Lower leg skin (tissue), 3 donors: Measurements from ENCODE around the gene GJA5.
"Not testable (repeated sequence)": the region's sequence is repeated elsewhere in the genome, so short reads cannot be mapped to it uniquely, and the experiment has no call there.

Source experiments
- POLR2A ChIP-seq, 2 donors: fragments of 450-650 bp; IDR thresholded peaks; one replicate each; pipeline ENCODE4 v1.6.1; 2016 to 2017; ENCODE audit warnings: antibody characterized with exemption in 2 of 2, mild to moderate bottlenecking in 1 of 2, moderate library complexity in 1 of 2
- TF ChIP-seq, protein P1 (sequence below), 3 donors: fragments of 450-650 bp; IDR thresholded peaks; one replicate each; pipeline ENCODE4 v1.5.1; 2016; ENCODE audit warnings: antibody characterized with exemption in 3 of 3, mild to moderate bottlenecking in 3 of 3, moderate library complexity in 2 of 3

DNA sequence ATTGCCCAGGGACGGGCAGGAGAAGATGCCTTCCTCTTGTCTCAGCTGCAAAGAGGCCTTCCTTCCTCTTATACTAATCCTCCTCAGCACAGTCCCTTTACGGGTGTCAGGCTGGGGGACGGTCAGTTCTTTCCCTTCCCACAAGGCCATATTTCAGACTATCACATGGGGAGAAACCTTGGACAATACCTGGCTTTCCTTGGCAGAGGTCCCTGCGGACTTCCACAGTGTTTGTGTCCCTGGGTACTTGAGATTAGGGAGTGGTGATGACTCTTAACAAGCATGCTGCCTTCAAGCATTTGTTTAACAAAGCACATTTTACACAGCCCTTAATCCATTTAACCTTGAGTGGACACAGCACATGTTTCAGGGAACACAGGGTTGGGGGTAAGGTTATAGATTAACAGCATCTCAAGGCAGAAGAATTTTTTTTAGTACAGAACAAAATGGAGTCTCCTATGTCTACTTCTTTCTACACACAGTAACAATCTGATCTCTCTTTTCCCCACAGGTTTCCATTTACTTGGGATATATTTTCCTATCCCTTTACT is 26.0 kb downstream of the GJA5 start:
- TF ChIP-seq, protein P1, sequence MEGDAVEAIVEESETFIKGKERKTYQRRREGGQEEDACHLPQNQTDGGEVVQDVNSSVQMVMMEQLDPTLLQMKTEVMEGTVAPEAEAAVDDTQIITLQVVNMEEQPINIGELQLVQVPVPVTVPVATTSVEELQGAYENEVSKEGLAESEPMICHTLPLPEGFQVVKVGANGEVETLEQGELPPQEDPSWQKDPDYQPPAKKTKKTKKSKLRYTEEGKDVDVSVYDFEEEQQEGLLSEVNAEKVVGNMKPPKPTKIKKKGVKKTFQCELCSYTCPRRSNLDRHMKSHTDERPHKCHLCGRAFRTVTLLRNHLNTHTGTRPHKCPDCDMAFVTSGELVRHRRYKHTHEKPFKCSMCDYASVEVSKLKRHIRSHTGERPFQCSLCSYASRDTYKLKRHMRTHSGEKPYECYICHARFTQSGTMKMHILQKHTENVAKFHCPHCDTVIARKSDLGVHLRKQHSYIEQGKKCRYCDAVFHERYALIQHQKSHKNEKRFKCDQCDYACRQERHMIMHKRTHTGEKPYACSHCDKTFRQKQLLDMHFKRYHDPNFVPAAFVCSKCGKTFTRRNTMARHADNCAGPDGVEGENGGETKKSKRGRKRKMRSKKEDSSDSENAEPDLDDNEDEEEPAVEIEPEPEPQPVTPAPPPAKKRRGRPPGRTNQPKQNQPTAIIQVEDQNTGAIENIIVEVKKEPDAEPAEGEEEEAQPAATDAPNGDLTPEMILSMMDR (IDR thresholded peaks at IDR 0.05), result not testable (repeated sequence)
- not testable (repeated sequence) for TF ChIP-seq POLR2A (IDR thresholded peaks at IDR 0.05)
